Stimulated activated CD8-positive, alpha-beta memory T cell treated with anti-CD3 and anti-CD28 coated beads, Interleukin-12 subunit alpha, Interleukin-12 subunit beta, amount 100 ng/mL, for 4 hours (primary cell): ENCODE results near the gene PIEZO1.
"Not testable (repeated sequence)": the region's sequence is repeated elsewhere in the genome, so short reads cannot be mapped to it uniquely, and the experiment has no call there.

ENCODE experiments used
- DNase-seq: peaks from one replicate; pipeline ENCODE4 v3.0.0-alpha.2; 2020; ENCODE audit warnings: low read depth

The PIEZO1 gene

DNA sequence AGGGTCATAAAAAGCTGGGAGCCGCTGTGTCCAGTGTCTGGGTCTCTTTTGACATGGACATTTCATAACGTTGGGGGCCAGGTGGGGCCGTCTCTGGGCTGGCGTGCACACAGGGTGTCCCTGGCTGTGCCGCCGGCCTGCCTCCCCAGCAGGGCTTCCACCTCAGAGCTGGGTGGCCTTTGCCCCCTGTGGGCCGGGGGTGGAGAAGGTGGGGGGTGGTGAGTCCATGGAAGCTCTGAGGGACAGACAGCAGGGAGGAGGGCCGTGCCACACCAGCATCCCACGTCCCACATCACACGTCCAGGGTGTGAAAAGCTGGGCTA lies 97.8 kb downstream of the PIEZO1 start:
- DNase-seq: no peak

DNA sequence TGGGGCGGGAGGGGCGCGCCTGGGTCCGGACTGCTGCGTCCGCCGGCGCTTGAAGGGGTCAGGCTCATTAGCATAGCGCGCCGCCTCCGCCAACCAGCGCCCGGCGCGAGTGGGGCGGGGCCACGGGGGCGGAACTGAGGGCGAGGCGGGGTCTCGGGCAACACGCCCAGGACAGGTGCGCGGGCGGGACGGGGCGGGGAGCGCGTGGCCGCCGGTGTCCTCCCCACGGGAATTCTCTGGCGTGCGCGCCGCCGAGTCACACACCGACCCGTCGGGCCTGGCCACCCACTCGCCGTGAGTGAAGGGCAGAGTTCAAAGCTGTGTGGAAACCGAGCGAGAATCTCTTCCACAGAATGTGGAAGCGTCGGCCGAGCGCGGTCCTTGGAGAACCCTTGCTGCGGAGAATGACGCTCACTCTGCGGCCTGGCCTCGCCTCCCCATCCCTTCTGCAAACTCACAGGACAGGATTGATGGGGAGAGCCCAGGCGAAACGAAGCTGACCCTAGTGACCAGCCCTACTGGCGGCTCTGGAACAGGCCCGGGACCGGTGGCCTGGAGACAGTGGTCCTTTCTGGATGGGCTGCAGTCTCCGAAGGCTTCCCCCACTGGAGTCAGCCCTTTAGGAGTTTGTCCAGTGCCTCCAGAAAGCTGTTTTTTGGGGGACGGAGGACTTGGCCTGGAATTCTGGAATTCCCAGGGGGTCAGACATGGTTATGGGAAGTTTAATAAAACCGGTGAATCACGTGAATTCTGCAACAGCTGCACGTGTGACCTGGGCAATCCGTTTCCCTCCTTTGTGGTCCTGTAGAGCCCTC lies 98.4 kb downstream of the PIEZO1 start, which contains the start of gene SNAI3:
Gene SNAI3 (minus strand): TSS at position 69 of the 815 bp plus-strand sequence. CDS start 101 bp downstream, outside the sequence.
- DNase-seq: peak; percentile 80

DNA sequence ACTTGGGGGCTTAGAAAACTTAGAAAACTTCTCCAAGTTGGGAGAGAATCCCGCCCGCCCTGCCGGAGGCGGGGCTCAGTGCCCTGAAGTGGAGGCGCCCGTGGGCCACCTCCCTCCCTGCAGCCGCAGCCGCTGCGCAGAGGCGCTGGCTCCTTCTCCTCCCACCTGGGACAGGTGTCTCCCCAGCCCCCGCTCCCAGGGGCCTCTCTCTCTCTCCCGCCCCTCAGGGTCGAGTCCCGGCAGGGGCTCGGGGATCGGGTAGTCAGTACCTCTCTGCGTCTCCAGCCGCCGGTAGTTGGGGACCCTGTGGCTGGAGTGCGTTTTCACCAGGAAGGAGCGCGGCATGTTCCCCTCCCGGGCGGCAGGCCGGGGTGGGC lies 99.0 kb downstream of the PIEZO1 start:
- DNase-seq: no peak

DNA sequence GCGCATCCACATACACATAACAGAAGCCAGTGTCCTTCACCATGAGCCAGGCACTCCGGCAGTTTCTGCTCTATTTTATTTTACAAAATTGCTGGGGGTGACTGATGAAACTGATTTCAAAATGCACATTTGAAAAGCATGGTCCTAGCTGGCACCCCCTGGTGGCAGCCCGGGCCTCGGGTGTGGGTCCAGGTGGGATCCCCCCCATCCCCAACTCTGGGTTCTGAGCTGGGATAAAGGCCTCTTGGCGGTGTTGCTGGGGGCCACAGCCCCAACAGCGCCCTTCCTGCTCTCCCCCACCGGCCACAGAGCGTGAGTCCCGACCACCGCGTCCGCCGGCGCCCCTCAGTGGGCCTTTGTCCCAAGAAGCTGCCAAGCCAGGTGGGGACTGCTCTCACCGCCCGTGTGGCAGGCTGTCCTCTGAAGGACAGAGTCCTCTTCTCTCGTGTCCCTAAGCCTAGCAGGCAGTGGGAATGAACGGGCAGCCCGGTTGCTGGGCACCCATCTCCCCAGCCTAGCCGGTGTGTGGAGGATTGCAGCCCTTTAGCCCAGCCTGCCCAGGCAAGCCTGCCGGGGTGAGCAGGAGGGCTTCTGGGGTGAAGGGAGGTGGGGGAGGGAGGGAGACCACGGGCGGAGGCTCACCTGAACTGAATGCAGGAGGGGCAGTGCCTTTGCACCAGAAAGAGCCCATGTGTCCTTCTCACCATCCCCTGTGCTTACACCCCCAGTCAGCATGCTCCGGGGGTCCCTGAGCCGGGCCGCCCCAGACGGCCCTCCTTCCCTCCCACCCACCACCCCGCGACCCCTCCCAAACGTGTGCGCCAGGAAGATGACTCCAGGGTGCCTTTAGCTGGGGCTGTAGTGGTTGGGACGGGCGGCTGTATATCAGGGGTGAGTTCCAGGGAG lies 99.6 kb downstream of the PIEZO1 start:
- no peak for DNase-seq

DNA sequence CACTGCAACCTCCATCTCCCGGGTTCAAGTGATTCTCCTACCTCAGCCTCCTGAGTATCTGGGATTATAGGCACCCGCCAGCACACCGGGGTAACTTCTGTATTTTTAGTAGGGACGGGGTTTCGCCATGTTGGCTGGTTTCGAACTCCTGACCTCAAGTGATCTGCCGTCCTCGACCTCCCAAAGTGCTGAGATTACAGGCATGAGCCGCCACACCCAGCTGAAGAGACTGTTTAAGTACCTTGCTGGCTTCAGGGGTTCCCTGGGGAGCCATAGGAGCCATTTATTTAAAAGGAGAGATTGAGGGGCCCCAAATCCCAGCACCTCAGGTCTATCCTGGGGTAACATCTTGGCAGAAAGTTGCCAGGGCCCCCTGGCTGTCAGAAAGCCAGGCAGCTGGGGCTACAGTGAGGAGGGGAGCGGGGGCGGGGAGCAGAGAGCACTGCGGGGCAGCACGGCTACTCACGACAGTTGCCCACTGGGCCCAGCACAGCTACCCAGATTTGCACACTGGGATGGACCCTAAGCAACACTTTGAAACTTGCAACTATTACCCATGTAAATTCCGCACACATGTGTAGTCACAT lies 100.4 kb downstream of the PIEZO1 start:
- no peak for DNase-seq

DNA sequence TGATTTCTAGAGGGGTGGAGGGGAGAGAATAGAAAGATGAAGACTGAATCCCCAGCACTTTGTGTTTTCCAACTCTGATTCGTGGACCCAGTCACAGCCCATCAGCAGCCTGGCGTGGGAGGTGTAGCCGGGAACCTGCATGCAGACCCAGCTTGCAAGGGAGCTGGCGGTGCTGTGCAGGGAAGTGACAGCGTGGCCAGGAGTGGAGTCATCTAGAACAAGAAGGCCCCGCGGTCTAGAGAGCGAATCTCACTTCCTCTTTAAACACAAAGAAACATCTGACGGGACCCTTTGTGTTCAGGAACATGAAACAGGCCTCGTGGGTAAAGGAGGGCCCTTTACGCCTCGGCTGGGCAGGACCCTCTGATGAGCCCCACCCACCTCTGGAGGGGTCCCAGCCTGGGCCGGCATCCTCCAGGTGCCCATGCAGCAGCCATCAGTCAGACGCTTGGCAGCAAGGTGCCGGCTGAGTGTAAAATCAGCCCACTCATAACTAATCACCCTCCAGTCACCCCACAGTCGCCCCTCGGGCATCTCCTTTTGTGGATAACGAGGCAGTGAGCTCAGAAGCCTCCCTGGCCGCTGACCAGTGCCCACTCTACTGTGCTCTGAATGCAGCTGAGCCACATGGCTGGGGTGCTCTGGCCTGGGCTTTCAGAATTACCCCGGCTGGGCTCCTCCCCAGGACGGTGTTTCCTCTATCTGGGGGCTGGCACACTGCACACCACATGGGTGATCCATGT lies 103.1 kb downstream of the PIEZO1 start:
- DNase-seq: no peak

DNA sequence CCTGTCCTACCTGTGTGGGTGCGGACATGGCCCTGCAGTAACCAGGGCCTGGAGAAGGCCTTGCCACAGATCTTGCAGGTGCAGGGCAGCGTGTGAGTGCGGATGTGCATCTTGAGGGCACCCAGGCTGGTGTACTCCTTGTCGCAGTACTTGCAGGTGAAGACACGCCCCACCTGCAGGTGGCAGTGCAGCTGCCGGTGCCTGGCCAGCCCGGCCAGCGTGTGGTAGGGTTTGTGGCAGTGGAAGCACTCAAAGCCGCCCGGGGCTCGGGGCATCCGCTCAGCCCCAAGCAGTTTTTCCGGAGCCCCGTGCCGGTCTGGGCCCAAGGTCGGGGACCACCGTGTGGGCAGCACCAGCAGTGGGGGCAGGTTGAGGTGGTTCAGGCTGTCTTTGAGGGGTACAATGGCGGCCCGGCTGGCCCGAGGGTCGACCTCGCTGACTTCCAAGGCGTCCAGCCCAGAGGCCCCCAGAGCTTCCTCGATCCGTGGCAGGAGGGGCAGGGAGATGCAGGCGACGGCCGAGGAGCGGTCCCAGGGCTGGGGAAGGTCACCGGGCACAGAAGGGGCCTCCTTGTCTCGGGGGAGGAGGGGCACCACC lies 103.8 kb downstream of the PIEZO1 start:
- DNase-seq: no peak

DNA sequence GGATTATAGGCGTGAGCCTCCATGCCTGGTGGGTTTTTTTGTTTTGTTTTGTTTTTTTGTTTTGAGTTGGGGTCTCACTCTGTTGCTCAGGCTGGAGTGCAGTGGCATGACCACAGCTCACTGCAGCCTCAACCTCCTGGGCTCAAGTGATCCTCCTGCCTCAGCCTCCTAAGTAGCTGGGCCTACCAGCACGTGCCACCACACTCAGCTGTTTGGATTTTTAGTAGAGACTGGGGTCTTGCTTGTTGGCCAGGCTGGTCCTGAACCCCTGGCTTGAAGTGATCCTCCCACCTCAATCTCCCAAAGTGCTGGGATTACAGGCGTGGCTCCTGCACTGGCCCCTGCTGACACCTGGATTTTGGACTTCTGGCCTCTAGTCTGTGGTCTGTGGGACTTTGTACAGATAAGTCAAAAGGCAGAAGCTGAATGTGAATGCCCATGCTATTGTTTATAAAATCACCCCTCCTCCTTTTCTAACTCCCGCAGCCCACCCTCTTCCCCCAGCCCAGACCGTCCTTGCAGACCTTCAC lies 104.4 kb downstream of the PIEZO1 start:
- DNase-seq: no peak

DNA sequence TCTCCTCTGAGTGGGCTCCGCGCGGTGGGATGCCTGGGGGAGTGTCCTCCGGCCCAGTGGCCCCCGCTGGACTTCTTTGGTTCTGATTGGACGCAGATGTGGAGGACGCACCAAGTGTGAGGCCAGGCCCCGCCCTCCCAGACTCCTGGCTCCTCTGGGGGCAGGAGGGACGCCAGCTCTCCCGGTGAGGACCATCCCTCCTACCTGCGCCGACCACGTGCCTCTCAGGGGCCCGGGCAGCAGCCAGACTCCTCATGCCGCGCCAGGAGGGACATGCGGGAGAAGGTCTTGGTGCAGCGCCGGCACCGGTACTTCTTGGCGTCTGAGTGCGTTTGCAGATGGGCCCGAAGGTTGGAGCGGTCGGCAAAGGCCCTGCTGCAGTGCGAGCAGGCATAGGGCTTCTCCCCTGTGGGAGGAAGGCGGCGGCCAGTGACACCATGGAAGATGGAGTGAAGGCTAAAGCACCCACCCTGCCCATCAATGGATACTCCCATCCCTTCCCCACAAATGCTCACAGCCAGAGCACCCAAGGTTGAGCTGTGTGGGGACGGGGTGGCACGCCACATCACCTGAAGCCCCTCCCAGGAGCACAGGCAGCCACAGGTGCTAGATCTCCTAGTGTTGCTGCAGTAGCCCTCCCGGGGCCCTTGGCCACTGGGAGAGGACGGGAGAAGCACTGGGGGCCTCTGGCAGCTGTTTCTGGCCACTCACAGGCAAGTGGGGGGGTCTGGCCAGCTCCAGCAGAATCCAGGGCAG lies 106.6 kb downstream of the PIEZO1 start:
- no peak for DNase-seq

DNA sequence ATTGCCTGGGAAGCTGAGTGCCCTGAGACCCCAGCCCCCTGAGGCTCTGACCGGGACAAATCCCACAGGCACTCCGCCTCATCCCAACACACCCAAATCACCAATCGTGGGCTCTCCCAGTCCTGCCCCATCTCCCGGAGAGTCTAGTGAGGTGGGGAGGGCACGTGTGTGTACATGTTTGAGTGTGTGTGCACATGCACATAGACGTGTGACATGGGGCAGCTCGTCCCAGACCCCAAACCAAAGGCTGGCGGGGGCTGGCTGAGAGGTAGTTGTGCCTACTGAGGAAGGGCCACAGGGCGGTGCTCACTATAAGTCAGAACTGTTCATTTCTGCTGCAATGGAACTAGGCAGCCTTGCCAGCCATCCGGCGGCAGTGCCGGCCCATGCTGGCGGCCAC lies 107.3 kb downstream of the PIEZO1 start:
- no peak for DNase-seq

DNA sequence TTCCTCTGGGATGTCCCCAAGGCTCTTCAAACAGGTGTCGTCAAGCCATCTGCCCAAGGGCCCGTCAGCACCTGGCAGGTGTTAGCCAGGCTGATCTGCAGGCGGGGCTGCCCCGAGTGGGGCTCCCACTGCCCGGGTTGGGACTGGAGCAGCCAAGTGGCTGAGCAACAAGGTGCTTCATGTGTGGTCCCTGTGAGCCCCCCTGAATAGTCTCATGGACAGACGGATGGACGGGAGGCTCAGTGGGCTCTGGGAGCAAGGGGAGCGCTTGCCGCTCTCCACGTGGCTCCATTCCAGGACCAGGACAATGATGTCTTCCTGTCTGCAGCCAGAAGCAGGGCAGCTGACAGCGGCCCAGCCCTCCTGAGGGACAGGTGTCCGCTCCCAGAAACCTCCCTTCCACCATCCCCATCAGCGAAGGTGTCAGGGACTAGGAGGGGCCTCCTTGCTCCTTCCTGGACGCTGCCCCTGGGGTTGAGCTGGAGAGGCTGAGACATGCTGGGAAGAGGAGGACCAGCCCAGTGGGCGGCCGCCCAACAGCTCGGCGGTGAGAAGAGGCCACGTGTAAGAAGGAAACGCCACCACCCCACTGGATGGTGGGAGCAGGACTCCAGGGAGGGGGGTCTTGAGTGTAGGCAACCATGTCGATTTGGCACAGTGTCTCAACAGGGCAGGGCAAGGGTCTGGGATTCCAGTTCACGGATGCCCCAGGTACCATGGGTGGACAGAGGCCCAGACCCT lies 108.3 kb downstream of the PIEZO1 start:
- no peak for DNase-seq

DNA sequence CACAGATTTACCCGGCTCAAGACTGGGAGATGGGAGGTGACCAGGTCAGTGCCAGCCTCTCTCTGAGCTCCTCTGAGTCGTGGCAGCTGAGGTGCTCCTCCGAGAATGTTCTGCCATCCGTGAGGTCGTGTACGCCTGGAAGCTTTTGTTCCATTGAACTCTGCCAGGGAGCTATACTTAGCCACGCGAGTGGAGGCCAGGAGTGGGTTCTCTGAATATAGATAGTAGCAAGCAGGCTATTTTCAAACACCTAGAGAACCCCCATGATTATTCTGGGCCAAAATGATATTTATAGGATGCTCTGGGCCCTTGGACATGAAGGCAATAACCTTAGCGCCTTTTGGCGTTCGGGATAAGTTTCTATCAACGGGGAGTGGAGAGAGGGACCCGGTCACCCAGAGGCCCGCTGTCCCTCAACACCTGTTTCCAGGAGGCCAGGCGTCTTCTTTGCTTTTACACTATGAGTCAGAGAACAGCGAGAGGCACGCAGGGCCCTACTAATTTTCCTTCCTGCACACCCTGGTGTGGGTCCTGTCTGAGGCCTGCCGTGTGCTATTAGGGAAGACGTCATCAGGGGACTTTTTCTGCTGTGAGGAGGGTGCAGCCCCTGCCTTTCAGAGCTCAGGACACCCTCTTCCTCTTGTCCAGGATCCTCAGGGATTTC lies 111.2 kb downstream of the PIEZO1 start:
- no peak for DNase-seq

DNA sequence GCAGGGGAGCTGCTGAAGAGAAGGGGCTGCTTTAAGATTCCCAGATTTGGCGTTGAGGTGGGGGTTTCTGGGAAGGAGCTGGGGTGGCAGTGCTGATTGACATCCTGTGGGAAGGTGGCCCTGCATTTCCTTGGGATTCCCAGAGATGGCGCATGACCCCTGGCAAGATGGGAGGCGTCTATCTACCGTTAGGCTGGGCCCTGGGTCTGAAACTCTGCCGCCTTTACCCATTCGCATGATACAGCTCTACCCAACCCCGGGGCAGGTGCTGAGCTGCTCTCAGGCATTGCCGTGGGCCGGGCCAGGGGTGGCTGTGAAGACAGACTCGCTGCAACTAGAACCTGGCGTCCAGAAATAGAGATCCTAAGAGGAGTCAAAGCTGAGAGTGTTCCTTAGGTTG lies 112.2 kb downstream of the PIEZO1 start:
- no peak for DNase-seq

DNA sequence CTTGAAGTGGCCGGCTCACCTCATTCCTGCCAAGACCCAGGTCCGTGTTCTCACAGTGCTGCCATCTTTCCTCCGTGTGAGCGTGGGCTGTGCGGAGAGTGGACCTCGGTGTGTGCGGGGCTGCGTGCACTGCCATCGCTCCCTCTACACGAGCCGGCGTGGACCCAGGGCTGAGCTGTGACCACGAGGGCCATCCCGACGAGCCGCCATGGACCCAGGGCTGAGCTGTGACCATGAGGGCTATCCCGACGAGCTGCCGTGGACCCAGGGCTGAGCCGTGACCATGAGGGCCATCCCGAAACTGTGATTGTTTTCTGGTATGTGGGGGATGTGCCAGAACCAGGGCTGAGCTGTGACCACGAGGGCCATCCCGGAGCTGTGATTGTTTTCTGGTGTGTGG lies 113.2 kb downstream of the PIEZO1 start:
- DNase-seq: no peak

DNA sequence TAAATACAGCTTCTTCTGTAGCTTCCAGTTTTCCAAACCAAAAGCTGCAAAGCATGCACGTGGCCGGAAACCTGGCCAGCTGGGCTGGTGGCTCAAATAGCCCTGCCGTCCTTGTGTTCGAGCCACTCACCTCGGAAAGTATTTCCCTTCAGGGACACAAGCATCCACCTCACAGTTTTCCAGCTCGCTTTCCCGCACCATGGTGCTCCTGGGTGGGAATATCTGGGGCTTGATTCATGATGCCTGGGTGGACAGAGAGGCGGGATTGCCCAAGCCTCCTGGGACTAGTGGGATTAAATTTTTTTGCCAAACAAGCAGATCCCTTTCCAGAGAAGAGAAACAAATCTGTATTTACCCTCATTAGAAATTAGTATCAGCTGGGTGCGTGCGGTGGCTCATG lies 115.0 kb downstream of the PIEZO1 start:
- DNase-seq: no peak

DNA sequence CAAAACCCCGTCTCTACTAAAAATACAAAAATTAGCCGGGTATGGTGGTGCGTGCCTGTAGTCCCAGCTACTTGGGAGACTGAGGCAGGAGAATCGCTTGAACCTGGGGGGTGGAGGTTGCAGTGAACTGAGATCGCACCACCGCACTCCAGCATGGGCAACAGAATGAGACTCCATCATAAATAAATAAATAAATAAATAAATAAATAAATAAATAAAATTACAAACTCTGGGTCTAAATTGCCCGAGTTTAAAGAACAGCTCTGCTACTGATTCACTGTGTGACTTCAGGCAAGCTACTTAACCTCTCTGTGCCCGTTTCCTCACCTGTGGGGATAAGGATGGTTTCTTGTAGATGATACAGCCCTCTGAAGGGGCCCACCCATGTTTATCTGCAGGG lies 115.5 kb downstream of the PIEZO1 start:
- DNase-seq: not testable (repeated sequence)

DNA sequence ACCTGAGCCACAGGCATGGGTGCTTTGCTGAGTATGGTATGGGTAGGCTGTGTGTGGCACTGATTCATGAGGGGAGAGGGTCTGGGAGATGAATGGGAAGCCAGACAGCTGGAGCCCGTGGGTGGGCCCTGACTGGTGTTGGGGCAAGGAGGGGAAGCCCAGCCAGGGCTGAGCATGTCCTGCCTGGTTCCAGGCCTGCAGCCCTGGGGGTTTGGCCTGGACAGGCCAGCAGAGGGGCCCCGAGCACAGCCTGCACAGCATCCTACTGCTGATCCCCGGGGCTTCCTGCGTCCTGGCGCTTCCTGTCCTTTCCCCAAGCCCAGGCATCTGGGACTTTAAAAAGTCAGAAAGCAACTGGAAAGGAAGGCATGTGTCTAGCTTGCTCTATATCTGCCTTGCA lies 117.6 kb downstream of the PIEZO1 start:
- no peak for DNase-seq

DNA sequence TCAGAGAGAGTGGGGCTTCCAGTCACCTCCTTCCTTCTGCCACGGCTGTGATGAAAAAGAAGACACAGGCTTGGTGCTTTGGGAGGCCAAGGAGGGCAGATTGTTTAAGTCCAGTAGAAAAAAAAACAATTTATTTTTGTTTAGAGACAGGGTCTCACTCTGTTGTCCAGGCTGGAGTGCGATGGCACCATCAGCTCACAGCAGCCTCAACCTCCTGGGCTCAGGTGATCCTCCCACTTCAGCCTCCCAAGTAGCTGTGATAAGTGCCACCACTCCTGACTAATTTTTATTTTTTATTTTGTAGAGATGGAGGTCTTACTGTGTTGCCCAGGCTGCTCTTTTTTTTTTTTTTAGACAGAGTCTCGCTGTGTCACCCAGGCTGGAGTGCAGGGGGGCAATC lies 119.5 kb downstream of the PIEZO1 start:
- no peak for DNase-seq
